Esophagus muscularis mucosa (tissue), 4 donors: ENCODE results near the gene ENKUR.

Experiments used
- EP300 ChIP-seq: sonication (generic); formaldehyde crosslinking; IDR thresholded peaks from one replicate; pipeline ENCODE4 v1.6.1; 2017; ENCODE audit warnings: antibody characterized with exemption
- POLR2A ChIP-seq: fragments of 450-650 bp; IDR thresholded peaks from one replicate; pipeline ENCODE4 v1.6.1; 2017; ENCODE audit warnings: antibody characterized with exemption, moderate library complexity, mild to moderate bottlenecking, low read depth
- POLR2AphosphoS5 ChIP-seq, 2 donors: sonication (generic); formaldehyde crosslinking; IDR thresholded peaks; one replicate each; pipeline ENCODE4 v1.6.1; 2017; ENCODE audit warnings: antibody characterized with exemption in 2 of 2
- TF ChIP-seq, protein P1 (sequence below), 3 experiments: fragments of 200-600 bp in 2 of 3; fragments of 450-650 bp in 1 of 3; sonication (generic) in 2 of 3; IDR thresholded peaks; one replicate each; pipeline ENCODE4 v1.5.1; 2017 to 2019; ENCODE audit warnings: antibody characterized with exemption in 3 of 3, mild to moderate bottlenecking in 2 of 3, moderate library complexity in 1 of 3

DNA sequence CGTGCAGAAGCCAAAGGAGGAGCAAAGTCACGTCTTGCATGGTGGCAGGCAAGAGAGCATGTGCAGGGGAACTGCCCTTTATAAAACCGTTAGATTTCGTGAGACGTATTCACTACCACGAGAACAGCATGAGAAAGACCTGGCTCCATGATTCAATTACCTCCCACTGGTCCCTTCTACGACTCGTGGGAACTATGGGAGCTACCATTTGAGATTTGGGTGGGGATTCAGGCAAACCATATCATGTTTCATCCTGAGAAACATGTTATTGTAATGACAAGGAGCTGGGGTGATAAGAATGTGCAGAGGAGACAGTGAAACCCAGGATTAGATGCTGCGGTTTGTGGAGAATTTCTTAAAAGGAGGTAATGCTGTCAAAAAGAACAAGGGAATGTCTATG lies 34.4 kb upstream of the ENKUR start:
- TF ChIP-seq, protein P1, sequence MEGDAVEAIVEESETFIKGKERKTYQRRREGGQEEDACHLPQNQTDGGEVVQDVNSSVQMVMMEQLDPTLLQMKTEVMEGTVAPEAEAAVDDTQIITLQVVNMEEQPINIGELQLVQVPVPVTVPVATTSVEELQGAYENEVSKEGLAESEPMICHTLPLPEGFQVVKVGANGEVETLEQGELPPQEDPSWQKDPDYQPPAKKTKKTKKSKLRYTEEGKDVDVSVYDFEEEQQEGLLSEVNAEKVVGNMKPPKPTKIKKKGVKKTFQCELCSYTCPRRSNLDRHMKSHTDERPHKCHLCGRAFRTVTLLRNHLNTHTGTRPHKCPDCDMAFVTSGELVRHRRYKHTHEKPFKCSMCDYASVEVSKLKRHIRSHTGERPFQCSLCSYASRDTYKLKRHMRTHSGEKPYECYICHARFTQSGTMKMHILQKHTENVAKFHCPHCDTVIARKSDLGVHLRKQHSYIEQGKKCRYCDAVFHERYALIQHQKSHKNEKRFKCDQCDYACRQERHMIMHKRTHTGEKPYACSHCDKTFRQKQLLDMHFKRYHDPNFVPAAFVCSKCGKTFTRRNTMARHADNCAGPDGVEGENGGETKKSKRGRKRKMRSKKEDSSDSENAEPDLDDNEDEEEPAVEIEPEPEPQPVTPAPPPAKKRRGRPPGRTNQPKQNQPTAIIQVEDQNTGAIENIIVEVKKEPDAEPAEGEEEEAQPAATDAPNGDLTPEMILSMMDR (IDR thresholded peaks at IDR 0.05): no peak
- no peak for TF ChIP-seq POLR2A
- no peak for TF ChIP-seq POLR2AphosphoS5 (IDR thresholded peaks at IDR 0.05)
- TF ChIP-seq EP300: no peak
